GM19035 (cell line): Measurements from ENCODE around the gene TM9SF3.
A peak's percentile ranks its signal among the peaks of the same experiment; 100 is the strongest.

Experiments used
- ATAC-seq: cut with Tn5 transposase; IDR thresholded peaks from one replicate; pipeline ENCODE4 v1.9.1; 2021; ENCODE audit not compliant: unreplicated experiment

The TM9SF3 gene

GRCh38 chr10:96586419-96587263, at the start of gene TM9SF3:
TM9SF3 (minus strand) TSS chr10:96587012; CDS start chr10:96586835, 177 bp downstream.
- peak; percentile 76 for ATAC-seq

GRCh38 chr10:96636551-96636950, 49.7 kb upstream of the TM9SF3 start:
- ATAC-seq = no peak

DNA sequence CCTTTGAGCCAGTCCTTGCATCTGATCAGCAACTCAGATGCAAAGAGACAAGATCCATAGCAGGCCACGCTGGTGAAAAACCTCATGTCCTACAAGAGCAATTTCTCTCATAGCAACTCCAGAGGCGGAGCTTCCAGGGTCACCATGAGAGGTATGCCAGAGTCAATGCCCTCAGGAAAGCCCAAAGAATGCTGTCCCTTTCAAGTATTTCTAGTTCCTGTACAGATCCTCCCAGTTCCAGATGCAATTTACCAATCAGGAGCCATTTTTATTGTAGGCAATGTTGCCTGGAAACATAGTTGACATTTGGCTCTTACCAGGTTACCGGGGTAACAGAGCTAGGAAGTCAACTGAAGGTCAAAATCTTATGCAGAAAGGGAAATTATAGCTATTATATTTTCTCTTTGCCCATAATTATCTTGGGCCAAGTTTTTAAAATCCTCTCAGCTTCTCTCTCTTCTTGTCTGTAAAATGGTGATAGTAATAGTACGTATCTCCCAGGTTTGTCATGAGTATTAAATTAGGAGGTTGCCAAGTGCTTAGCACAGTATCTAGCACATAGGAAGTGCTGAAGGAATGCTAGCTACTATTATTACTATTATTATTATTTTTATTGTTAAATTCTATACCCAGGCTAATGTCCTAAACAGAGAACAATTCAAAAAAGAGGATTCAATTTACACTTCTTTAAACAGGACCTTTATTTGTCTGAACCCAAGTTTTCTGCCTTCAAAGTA, 46.3 kb upstream of the TM9SF3 start:
- ATAC-seq = no peak

DNA sequence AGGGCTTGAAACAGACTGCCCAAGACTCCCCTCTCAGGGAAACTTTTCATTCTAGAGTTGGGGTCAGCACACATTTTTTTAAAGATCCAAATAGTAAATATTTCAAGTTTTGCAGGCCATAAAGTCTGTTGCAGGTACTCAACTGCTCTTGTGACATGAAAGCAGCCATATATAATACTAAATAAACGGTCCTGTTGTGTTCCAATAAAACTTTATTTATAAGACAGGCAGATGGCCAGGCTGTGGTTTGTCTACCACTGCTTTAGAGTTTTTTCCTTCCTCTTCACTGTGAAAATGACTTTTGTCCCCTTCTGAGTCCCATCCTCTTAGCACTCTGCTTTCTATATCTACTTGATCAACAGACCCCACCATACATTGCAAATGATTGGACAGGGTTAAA, 40.5 kb upstream of the TM9SF3 start:
- no peak for ATAC-seq

- ATAC-seq = no peak
Observed at GRCh38 chr10:96626795-96627194, 40.0 kb upstream of the TM9SF3 start.

- ATAC-seq = no peak
Observed at GRCh38 chr10:96625173-96625572, 38.4 kb upstream of the TM9SF3 start.

DNA sequence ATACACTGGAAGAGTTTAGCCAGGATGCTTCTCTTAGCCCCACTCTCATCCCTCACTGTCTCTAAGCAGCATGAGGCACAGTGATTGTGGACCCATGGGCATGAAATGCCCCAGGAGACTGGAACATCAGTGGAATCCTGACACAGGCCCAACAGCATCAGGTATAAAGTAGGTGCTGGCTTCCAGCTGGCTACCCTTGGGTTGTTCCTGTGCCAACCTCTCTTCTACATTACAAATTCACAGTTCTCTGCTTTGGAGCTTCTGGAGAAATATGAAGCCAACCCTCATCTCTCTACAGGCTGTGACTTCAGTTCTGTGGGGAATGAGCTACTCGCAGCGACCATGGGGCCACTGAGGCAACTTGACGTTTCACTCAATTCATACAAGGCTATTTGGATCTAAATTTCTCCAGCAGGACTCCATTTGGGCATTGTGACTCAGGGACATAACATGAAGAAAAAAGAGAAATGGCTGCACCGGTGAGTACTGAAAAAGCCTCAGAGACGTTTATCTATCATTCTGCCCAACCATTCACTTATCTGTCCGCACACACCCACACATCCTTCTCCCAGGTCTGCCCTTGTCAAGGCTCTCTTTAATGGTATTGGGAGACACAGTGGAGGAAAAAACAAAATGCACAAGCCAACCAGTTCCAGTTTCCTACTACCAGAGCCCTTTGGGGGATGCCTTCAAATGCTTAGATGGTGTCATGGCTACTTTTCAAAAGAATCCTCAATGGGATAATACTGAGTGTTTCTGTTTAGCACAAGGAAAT, 35.4 kb upstream of the TM9SF3 start:
- no peak for ATAC-seq

- ATAC-seq = no peak
Observed at GRCh38 chr10:96619796-96620773, 33.3 kb upstream of the TM9SF3 start.

DNA sequence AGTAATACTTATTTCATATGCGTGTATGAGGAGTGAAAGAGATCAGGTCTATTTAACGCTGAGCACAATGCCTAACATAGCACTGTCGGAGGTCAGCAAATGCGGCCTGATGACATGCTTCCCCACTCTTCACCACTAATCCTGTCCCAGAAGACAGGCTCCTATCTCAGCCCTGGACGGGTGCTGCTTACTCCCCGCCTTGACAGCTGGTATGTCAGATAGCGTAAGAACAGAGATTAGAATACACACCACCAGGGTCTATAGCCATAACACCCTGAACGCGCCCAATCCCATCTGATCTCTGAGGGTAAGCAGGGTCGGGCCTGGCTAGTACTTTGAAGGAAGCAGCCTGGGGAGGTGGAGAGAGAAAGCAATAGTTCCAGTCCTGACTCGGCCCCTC, 32.3 kb upstream of the TM9SF3 start:
- ATAC-seq = no peak

GRCh38 chr10:96618653-96619052, 31.8 kb upstream of the TM9SF3 start:
- no peak for ATAC-seq

DNA sequence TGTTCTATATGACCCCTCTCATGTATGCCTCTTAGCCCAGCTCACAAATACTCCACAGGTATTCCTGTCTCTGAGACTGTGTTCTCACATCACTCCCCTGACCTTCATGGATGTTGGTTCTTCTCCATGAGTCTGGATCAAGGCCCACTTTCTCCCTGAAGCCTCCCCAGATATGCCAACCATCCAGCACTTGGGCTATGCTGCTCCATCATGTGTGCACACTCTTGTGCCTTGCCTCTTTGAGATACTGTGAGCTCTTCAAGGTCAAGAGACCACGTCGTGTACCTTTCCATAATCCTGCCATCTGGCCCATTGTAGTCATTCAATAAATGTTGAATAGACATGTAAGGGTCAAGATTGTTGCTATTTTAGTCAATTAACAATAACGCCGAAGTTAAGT, 30.1 kb upstream of the TM9SF3 start:
- no peak for ATAC-seq

GRCh38 chr10:96614515-96614914, 27.7 kb upstream of the TM9SF3 start:
- ATAC-seq = no peak

DNA sequence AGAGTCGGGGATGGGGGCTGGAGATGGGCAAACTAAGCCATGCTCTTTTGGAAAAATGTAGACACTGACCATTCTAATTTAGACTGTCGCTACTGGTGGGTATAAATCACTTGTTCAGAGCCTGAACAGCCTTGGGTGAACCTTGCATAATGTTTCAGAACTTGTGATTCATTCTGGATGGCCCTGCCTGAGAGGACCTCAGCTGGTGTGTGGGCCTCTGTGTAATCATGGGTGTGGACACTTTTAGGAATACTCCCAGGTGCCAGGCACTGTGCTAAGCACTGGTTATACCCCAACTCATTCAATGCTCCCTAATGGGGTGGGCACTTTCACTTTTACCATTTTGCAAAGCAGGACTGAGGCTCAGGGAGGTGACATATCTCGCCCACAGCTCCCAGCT, 26.8 kb upstream of the TM9SF3 start:
- ATAC-seq = no peak

GRCh38 chr10:96612055-96612830, 25.4 kb upstream of the TM9SF3 start:
- ATAC-seq = no peak

DNA sequence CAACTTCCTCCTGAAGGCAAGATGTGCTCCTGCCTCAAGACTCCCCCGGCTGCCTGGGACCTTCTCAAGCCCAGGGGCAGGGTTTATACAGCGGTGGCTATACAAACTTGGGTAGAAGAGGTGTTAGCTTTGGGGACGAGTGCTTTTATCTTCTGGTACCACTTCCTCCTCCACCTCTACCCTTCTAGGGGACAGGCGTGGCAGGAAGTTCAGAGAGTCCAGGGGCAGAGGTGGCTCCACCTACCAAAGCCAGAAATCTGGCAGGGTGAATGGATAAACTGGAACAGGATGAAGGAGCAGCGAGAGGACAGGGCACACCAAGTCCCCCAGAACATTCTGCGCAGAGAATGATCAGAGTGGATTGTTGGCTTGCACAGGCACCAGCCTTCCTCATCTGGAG, 24.0 kb upstream of the TM9SF3 start:
- no peak for ATAC-seq

- no peak for ATAC-seq
Observed at GRCh38 chr10:96609510-96609909, 22.7 kb upstream of the TM9SF3 start.

DNA sequence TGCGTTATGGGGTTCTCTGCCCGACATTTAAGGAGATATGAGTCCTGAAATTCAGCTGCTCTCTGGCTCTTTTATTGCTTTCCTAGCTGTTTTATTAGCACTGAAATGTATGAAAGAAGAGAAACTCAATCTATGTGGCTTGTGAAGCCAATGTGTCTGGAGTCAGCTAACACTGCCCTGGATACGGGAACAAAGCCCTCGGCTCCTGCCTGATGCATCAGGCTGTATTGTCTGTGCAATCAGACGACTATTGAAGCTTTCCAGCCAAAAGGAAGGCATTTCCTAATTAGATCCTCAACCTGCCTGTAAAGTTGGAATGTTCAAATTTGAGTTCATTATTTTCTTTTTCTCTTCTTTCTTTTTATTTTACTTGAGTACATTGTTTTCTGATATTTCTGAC, 22.0 kb upstream of the TM9SF3 start:
- no peak for ATAC-seq

GRCh38 chr10:96608262-96608661, 21.4 kb upstream of the TM9SF3 start:
- no peak for ATAC-seq

DNA sequence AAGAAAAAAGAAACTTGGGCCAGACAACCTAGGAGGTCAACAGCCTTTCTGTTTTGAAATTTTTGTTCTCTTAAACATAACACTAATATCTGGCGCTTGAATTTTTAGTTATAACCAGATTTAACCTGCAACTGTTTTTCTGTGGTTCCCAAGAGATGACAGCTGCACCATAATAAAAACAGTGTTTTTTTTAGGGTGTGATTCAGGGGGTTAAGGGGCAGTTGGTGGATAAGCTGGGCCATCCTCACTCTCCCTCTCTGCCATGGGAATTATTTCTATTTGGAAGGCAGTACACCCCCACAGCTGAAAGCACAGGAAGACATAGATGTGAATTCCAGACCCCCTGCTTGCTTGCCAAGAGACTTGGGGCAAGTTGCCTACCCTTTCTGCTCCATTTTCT, 20.1 kb upstream of the TM9SF3 start:
- ATAC-seq = no peak

GRCh38 chr10:96606216-96606615, 19.4 kb upstream of the TM9SF3 start:
- ATAC-seq = no peak
